ENCODE results near the gene ACO1. TPM values are rescaled to one million over a fixed set of nuclear protein-coding genes. Genes with fewer than 3 reads are reported as not detected.

ACO1 gene
- total and polyA plus RNA-seq, 4 donors: 12.5 to 47.1 (median 21.9) TPM

- Histone ChIP-seq H3K4me1 (ENCODE audit: control insufficient read depth in 5 of 5, insufficient read depth in 5 of 5, low read length in 5 of 5) (peaks cover 0 to 12% (median 0%) of the 10 kb centered on the region in 5 donors), H3K9ac (ENCODE audit: insufficient read depth in 1 of 2, low read length in 2 of 2) (no peak overlapping the region), H3K36me3 (ENCODE audit: control insufficient read depth in 4 of 4, insufficient read depth in 4 of 4, low read length in 4 of 4) (peaks cover 13 to 32% (median 23%) of the 10 kb centered on the region in 4 donors), H3K27me3 (ENCODE audit: control insufficient read depth in 3 of 3, insufficient read depth in 3 of 3, low read length in 2 of 3) (no peaks in the 10 kb centered on the region), H3K4me3 (no peak overlapping the region), H3K27ac (ENCODE audit: low read depth in 1 of 2, low read length in 1 of 2) (no peak overlapping the region), H3K9me3 (ENCODE audit: control insufficient read depth in 4 of 4, insufficient read depth in 3 of 4, low read length in 3 of 4) (peaks cover 0 to 1% (median 0%) of the 10 kb centered on the region in 4 donors)
- no peak for TF ChIP-seq CTCF (IDR thresholded peaks at IDR 0.05; ENCODE audit: control extremely low read depth, extremely low read depth)
- WGBS, 2 donors: 79 to 81% methylated on average over 8 of the region's 8 CpGs
- DNase-seq: no peak
- no peak for ATAC-seq (ENCODE audit: insufficient read depth, low FRiP score)
Measured at GRCh38 chr9:32404856-32405255, 20.4 kb downstream of the ACO1 start.

GRCh38 chr9:32405506-32405905 lies 21.1 kb downstream of the ACO1 start:
- no peak for TF ChIP-seq CTCF (IDR thresholded peaks at IDR 0.05; ENCODE audit: control extremely low read depth, extremely low read depth)
- no peak overlapping the region for H3K4me3 ChIP-seq
- H3K36me3 ChIP-seq (ENCODE audit: control insufficient read depth in 4 of 4, insufficient read depth in 4 of 4, low read length in 4 of 4): peaks cover 13 to 32% (median 23%) of the 10 kb centered on the region in 4 donors
- no peak for ATAC-seq (ENCODE audit: insufficient read depth, low FRiP score)
- peaks cover 0 to 1% (median 0%) of the 10 kb centered on the region in 4 donors for H3K9me3 ChIP-seq (ENCODE audit: control insufficient read depth in 4 of 4, insufficient read depth in 3 of 4, low read length in 3 of 4)
- no peaks in the 10 kb centered on the region for H3K27me3 ChIP-seq (ENCODE audit: control insufficient read depth in 3 of 3, insufficient read depth in 3 of 3, low read length in 2 of 3)
- H3K4me1 ChIP-seq (ENCODE audit: control insufficient read depth in 5 of 5, insufficient read depth in 5 of 5, low read length in 5 of 5): peaks cover 0 to 12% (median 0%) of the 10 kb centered on the region in 5 donors
- no peak overlapping the region for H3K27ac ChIP-seq (ENCODE audit: low read depth in 1 of 2, low read length in 1 of 2)
- 95 to 99% methylated on average over 2 of the region's 2 CpGs for WGBS, 2 donors
- H3K9ac ChIP-seq (ENCODE audit: insufficient read depth in 1 of 2, low read length in 2 of 2): no peak overlapping the region
- no peak for DNase-seq

- DNase-seq (no peak), ATAC-seq (ENCODE audit: insufficient read depth, low FRiP score) (no peak)
- Histone ChIP-seq H3K4me3 (no peak overlapping the region), H3K36me3 (ENCODE audit: control insufficient read depth in 4 of 4, insufficient read depth in 4 of 4, low read length in 4 of 4) (peaks cover 17 to 36% (median 28%) of the 10 kb centered on the region in 4 donors), H3K27ac (ENCODE audit: low read depth in 1 of 2, low read length in 1 of 2) (no peak overlapping the region), H3K4me1 (ENCODE audit: control insufficient read depth in 5 of 5, insufficient read depth in 5 of 5, low read length in 5 of 5) (peaks cover 0 to 12% (median 0%) of the 10 kb centered on the region in 5 donors), H3K9ac (ENCODE audit: insufficient read depth in 1 of 2, low read length in 2 of 2) (no peak overlapping the region), H3K9me3 (ENCODE audit: control insufficient read depth in 4 of 4, insufficient read depth in 3 of 4, low read length in 3 of 4) (peaks cover 0 to 1% (median 0%) of the 10 kb centered on the region in 4 donors), H3K27me3 (ENCODE audit: control insufficient read depth in 3 of 3, insufficient read depth in 3 of 3, low read length in 2 of 3) (no peaks in the 10 kb centered on the region)
- WGBS, 2 donors: 98% methylated on average over 3 of the region's 3 CpGs
- no peak for TF ChIP-seq CTCF (IDR thresholded peaks at IDR 0.05; ENCODE audit: control extremely low read depth, extremely low read depth)
Measured at GRCh38 chr9:32406046-32406445, 21.6 kb downstream of the ACO1 start.

- no peaks in the 10 kb centered on the region for H3K4me1 ChIP-seq (ENCODE audit: control insufficient read depth in 5 of 5, insufficient read depth in 5 of 5, low read length in 5 of 5)
- H3K9ac ChIP-seq (ENCODE audit: insufficient read depth in 1 of 2, low read length in 2 of 2): no peak overlapping the region
- no peak for TF ChIP-seq CTCF (IDR thresholded peaks at IDR 0.05; ENCODE audit: control extremely low read depth, extremely low read depth)
- no peaks in the 10 kb centered on the region for H3K9me3 ChIP-seq (ENCODE audit: control insufficient read depth in 4 of 4, insufficient read depth in 3 of 4, low read length in 3 of 4)
- 96 to 97% methylated on average over 3 of the region's 3 CpGs for WGBS, 2 donors
- H3K27ac ChIP-seq (ENCODE audit: low read depth in 1 of 2, low read length in 1 of 2): no peak overlapping the region
- no peaks in the 10 kb centered on the region for H3K27me3 ChIP-seq (ENCODE audit: control insufficient read depth in 3 of 3, insufficient read depth in 3 of 3, low read length in 2 of 3)
- ATAC-seq (ENCODE audit: insufficient read depth, low FRiP score) (no peak), DNase-seq (no peak)
- H3K36me3 ChIP-seq (ENCODE audit: control insufficient read depth in 4 of 4, insufficient read depth in 4 of 4, low read length in 4 of 4): peaks cover 19 to 32% (median 27%) of the 10 kb centered on the region in 4 donors
- H3K4me3 ChIP-seq: no peak overlapping the region
Measured at GRCh38 chr9:32411753-32412152, 27.3 kb downstream of the ACO1 start.

Measured in lung (tissue), 12 donors.